Measurements from ENCODE around the gene PCDHGA9.

DNA sequence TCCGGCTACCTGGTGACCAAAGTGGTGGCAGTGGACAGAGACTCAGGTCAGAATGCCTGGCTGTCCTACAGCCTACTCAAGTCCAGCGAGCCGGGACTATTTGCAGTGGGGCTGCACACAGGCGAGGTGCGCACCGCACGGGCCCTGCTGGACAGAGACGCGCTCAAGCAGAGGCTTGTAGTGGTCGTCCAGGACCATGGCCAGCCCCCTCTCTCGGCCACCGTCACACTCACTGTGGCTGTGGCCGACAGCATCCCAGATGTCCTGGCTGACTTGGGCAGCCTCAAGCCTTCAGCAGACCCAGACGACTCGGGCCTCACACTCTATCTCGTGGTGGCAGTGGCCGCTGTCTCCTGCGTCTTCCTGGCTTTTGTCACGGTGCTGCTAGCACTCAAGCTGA is 45.6 kb upstream of the PCDHGA9 start:
- TF ChIP-seq CTCF (IDR thresholded peaks at IDR 0.05) (no peak), POLR2A (IDR thresholded peaks at IDR 0.05) (no peak), EP300 (IDR thresholded peaks at IDR 0.05) (no peak)

Measured in tibial nerve (tissue), 4 donors.